Cerebellar cortex (tissue), 1 donor: ENCODE measurements around the gene CRK.
"Not testable (repeated sequence)": the region's sequence is repeated elsewhere in the genome, so short reads cannot be mapped to it uniquely, and the experiment has no call there.

Experiments used
- DNase-seq: peaks from one replicate; pipeline ENCODE4 v3.0.0-alpha.2; 2015; ENCODE audit warnings: low spot score

CRK gene

DNA sequence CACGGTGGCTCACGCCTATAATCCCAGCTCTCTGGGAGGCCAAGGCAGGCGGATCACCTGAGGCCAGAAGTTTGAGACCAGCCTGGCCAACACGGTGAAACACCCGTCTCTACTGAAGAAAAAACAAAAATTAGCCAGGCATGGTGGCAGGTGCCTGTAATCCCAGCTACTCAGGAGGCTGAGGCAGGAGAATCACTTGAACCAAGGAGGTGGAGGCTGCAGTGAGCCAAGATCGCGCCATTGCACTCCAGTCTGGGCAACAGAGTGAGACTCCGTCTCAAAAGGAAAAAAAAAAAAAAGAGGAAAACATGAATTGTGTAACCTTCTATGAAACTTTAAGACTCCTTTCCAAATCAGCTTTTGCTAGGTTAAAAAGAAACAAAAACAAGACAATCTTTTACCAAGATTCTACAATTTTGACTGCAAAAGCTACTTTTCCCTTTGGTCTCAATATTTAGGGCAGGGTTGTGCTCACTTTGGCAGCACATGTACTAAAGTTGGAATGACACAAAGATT, 69.3 kb downstream of the CRK start:
- not testable (repeated sequence) for DNase-seq

DNA sequence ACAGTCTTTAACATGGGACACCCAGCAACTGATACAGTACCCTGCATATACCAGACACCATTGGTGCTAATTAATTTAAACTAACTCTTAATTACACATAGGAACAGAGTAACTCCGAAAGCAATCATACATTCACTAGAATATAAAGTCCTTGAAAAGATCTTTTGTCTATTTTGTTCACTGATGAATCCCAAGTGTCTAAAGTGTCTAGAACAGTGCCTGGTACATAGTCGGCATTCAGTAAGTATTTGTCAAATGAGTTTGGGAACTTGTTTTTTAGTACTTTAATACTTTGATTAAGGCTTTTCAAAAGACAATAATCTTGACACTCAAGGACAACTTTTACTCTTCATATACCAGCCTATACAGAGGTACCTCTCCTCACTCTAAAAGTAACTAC, 69.8 kb downstream of the CRK start:
- no peak for DNase-seq

DNA sequence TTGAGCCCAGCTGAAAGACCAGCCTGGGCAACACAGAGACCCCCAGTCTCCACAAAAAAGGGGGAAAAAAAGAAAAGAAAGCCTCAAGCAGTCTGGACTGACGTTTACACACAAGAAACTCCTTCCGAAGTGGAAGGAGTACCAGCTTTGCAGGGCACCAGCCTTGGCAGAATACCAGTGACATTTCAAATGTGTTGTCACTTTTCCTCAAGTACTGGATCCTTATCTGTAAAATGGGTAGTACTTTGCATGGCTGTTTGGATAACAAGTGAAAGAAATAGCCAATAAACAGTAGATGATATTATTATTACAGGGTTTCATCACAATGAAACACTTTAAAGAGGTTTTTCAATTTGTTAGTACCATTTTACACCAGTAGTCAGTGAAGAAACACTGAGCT, 70.2 kb downstream of the CRK start:
- no peak for DNase-seq

DNA sequence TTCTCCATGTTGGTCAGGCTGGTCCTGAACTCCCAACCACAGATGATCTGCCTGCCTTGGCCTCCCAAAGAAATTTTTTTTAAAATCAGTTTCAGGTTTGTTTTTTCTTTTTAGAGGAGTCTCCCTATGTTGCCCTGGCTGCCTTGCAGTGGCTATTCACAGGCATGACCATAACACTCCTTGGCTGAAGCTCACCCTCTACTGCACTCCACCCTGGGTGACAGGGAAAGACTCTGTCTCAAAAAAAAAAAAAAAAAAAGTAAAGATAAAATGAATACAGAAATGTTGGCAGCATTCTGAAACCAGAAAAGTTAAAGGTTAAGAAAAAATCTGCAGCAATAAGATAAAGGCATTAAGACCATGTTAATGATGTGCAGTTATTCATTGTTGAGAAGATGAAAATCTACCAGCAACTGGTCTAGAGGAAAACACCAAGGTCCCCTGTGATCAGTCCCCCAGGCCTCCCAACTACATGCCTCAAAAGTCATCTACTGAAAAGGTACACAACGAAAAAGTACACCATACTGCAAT, 71.1 kb downstream of the CRK start:
- DNase-seq: no peak

DNA sequence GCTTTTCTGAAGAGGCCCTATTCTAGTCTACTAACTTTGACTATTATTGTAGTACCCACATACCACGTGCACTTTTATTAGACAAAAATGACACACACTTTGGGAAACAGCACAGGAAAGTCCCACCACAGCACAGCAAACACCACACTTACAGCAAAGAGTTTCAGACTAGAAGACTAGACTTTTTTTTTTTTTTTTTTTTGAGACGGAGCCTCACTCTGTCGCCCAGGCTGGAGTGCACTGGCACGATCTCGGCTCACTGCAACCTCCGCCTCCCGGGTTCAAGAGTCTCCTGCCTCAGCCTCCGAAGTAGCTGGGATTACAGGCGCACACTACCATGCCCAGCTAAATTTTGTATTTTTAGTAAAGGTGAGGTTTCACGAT, 76.1 kb downstream of the CRK start:
- no peak for DNase-seq

DNA sequence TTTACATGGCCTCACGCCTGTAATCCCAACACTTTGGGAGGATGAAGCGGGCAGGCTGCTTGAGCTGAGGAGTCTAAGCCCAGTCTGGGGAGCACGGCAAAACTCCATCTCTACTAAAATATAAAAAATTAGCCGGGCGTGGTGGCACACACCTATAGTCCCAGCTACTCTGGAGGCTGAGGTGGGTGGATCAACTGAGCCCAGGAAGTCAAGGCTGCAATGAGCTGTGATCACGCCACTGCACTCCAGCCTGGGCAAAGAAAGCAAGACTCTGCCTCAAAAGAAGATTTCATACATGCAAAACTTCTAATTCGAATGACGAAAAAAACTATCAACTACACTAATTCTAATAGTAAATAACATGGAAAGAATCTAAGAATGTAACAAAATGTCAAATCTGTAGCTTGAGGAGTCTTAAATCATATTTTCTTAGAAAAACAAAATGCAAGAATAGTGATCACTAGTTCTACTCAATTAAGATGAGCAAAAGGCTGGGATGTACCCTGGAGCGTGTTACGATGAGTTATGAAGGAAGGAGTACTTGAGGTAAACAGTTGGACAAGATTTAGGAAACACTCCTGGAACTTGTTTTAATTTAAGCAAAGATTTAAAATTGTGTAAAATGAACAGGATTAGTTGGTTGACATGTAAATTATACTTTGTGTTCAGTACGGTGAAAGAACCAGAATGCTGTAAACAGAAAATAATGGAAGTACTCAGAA, 76.7 kb downstream of the CRK start:
- DNase-seq: no peak

DNA sequence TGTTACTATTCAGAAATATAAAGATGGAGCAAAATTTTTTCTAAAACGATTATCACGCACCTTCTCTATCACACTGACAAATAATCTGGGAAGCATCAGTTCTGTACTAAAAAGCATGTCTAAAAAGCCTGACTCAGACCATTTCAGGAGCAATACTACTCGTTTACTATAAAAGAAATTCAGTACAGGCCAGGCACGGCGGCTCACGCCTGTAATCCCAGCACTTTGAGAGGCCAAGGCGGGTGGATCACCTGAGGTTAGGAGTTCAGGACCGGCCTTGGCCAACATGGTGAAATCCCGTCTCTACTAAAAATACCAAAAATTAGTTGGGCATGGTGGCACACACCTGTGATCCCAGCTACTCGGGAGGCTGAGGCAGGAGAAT, 77.6 kb downstream of the CRK start:
- DNase-seq: not testable (repeated sequence)

DNA sequence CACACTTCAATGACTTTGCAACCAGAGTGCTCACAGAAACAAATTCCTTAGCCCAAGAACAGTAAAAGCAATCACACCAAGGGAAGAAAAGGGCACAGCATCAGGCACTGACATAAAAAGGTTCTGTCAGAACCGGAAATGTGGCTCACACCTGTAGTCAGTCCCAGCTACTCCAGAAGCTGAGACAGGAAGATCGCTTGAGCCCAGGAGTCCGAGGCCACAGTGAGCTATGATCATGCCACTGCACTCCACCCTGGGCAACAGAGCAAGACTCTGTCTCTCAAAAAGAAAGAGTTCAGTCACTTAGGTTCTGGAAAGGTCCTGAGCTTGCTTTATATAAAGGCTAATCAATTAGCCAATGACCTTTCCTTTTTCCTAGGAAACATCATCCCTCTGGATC, 78.7 kb downstream of the CRK start:
- DNase-seq: no peak

DNA sequence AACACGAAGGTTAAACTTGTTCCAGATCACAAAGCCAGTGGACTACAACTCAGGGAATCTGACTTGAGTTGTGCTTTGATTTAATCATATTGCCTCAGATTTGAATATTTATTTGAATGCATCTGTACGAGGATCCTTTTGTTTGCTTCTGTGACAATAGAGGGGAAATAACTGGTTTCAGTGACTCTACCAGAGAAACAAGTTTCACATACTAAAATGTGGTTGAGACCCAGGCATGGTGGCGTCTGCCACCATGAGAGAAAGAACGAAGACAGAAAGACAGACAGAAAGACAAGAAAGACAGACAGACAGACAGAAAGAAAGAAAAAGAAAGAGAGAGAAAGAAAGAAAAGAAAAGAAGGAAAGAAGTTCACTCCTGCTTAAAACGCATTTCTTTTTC, 80.0 kb downstream of the CRK start:
- no peak for DNase-seq

DNA sequence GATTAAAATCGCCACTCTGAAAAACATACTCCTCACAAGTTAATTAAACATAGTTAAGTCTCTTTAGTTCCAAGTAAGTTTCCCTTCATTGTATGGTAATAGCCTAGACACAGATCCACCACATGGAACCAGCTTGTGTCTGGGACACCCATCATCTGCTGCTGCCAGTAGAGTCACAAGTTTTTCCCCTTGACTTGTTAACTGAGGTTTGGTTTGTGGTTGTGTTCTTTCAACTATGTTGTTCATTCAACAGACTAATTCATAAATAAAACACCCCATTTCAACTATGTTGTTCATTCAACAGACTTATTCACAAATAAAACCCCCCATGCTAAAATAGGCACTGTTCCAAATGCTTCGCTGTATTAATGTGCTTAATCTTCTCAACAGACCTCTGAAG, 80.4 kb downstream of the CRK start:
- no peak for DNase-seq

DNA sequence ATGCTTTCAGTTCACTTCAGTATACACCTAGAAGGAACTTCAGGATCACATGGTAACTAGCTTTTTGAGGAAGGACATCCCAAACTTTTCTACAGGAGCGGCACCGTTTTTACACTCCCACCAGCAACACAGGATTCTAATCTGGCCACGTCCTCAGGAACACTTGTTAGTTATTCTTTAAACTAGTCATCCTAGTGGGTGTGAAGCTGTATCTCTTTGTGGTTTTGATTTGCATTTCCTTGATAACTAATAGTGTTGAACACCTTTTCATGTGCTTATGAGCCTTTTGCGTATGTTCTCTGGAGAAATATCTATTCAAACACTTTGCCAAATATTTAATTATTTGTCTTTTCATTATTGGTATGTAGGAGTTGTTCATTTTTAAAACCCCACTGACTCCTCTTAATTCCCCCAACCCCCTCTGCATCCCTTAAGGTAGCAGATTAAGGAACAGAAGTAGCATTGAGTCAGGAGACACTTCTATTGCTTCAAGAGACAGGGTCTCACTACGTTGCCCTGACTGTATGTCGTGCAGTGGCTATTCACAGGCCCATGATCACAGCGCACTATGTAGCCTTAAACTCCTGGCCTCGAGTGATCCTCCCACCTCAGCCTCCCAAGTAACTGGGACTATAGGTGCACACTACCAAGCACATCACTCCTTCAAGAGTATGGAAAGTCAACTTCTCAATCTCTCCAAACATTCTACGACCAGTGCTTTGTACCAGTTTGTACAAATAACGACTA, 81.4 kb downstream of the CRK start:
- no peak for DNase-seq

DNA sequence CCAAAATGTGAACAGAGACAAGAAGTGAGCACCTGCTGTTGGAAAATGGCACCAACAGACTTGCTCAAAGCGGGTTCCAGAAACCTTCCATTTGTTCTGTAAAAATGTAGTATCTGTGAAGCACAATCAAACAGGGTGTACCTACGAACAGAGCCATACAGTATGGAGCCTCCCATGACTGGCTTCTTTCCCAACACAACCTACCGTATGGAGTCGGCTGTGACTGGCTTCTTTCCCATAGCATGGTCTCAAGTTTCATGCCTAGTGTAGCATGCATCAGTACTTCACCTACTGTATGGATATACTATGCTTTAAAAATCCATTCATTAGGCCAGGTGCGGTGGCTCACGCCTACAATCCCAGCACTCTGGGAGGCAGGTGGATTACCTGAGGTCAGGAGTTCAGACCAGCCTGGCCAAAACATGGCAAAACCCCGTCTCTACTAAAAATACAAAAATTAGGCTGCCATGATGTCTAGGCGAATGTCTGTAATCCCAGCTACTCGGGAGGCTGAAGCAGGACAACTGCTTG, 82.3 kb downstream of the CRK start:
- no peak for DNase-seq

DNA sequence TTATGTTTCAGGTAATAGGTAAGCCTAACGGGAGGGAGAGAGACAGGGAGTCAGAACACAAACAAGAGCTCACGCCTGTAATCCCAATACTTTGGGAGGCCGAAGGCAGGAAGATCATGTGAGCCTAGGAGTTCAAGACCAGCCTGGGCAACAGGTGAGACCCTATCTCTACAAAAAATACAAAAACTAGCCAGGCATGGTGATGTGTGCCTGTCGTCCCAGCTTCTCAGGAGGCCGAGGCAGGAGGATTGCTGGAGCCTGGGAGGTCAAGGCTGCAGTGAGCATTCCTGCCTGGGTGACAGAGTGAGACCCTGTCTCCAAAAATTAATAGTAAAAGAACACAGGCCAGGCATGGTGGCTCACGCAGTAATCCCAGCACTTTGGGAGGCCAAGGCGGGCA, 83.4 kb downstream of the CRK start:
- DNase-seq: no peak

DNA sequence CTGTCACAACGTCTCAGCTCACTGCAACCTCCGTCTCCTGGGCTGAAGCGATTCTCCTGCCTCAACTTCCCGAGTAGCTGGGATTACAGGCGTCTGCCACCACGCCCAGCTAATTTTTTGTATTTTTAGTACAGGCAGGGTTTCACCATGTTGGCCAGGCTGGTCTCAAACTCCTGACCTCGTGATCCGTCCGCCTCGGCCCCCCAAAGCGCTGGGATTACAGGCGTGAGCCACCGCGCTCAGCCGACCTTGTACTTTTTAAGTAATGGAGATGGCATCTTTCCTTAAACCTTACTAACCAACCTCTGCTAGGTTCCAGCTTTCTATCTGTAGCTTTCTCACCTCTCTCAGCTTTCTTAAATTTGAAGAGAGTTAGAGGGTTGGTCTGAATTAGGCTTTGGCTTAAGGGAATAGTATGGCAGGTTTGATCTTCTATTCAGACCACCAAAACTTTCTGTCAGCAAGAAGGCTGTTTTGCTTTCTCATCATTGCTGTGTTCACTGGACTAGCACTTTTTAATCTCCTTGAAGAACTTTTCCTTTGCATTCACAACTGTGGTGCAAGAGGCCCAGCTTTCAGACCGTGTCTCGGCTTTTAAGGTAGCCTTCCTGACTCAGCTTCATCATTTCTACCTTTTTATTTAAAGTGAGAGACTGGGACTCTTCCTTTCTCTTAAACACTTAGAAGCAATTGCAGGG, 84.0 kb downstream of the CRK start:
- no peak for DNase-seq
